NK-92 (cell line): ENCODE data around the gene GTF3C5.
"Not testable (repeated sequence)": the region's sequence is repeated elsewhere in the genome, so short reads cannot be mapped to it uniquely, and the experiment has no call there.

Source experiments
- DNase-seq: peaks from one replicate; lab custom pipeline; 2025; ENCODE audit not compliant: unreplicated experiment; lab: John Stamatoyannopoulos, UW

The GTF3C5 gene, protein sequence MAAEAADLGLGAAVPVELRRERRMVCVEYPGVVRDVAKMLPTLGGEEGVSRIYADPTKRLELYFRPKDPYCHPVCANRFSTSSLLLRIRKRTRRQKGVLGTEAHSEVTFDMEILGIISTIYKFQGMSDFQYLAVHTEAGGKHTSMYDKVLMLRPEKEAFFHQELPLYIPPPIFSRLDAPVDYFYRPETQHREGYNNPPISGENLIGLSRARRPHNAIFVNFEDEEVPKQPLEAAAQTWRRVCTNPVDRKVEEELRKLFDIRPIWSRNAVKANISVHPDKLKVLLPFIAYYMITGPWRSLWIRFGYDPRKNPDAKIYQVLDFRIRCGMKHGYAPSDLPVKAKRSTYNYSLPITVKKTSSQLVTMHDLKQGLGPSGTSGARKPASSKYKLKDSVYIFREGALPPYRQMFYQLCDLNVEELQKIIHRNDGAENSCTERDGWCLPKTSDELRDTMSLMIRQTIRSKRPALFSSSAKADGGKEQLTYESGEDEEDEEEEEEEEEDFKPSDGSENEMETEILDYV

DNA sequence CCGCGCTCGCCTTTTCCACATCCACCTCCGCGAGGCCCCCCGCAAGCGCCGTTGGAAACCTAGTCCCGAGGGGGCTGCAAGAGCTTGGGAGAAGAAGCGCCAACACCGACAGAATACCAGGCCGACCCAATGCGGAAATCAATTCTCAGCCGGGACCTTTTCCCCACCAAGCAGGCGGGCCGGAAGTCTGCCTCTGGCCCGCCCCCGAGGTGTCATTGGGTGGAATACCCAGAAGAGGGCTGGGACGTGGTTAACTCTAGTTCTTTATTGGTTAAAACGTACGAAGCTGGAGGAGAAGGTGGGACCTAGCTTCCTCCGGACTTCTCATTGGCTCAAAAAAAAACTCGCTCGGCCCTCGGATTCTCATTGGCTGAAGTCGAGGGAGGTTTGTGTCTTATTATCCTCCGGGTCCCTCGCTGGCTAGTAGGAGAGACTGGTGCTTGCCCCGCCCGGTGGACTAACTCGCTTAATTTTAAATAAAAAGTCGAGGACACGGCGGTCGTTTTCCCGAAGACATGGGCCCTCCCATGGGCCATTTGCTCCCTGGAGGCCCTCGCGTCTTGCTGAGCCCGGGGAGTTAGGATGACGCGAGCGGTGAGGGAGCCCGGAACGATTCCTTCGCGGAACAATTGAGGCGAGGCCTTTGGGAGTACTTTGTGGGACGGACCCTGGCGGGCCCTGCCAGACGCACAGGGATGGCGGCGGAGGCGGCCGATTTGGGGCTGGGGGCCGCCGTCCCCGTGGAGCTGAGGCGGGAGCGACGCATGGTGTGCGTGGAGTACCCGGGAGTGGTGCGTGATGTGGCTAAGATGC, at the start of gene GTF3C5:
Gene GTF3C5 (plus strand): TSS at position 681 of the 813 bp plus-strand sequence. CDS start 15 bp downstream, at position 696.
- DNase-seq: peak; percentile 57

DNA sequence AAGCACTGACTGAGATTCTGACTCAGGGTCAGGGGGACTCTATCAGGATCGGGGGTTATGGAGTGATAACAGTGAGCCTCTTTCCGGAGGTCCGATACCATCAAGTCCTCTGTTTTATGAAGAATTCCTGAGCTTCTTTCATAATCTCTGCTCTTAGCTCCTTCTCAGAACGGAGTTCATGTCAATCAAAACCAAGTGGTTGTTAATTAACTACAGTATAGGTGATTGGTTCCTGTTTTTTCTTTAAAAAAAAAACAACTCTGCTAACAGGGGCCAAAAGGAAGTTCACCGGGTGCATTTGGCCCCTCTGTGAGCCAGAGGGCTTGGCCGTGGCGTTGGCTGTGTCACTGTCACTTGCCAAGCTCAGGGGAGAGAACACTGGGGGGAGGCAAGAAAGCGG, 48.3 kb upstream of the GTF3C5 start:
- no peak for DNase-seq

DNA sequence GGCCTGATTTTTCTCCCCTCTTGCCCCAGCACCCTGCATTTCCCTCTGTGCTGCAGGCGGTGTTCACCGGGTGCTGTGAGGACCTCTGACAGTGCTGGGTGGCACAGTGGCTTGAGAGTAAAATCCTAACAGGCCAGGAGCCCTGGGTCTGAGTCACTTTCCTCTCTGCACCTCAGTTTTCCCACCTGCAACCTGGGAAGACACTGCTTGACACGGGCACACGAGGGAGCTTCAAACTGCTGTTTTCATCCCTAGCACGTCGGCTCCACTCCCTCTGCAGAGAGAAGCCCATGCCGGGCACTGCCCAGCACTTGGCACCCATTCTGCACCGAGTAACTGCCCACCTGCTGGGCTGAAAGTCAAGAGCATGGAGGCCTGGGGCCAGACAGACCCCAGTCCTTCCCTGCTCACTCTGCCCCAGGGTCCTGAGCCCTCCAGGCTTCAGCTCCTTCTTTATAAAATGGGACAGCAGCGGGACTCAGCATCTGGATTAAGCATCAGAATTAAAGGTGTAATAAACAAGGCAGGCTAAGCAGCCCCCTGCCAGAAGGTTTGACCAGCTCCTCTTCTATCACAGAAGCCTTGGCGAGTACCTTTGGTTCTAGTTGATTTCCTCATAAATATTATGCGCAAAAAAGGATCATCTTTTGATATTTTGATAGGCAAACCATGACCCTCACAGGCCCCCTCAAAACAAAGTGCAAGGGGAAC, 47.2 kb upstream of the GTF3C5 start:
- no peak for DNase-seq

DNA sequence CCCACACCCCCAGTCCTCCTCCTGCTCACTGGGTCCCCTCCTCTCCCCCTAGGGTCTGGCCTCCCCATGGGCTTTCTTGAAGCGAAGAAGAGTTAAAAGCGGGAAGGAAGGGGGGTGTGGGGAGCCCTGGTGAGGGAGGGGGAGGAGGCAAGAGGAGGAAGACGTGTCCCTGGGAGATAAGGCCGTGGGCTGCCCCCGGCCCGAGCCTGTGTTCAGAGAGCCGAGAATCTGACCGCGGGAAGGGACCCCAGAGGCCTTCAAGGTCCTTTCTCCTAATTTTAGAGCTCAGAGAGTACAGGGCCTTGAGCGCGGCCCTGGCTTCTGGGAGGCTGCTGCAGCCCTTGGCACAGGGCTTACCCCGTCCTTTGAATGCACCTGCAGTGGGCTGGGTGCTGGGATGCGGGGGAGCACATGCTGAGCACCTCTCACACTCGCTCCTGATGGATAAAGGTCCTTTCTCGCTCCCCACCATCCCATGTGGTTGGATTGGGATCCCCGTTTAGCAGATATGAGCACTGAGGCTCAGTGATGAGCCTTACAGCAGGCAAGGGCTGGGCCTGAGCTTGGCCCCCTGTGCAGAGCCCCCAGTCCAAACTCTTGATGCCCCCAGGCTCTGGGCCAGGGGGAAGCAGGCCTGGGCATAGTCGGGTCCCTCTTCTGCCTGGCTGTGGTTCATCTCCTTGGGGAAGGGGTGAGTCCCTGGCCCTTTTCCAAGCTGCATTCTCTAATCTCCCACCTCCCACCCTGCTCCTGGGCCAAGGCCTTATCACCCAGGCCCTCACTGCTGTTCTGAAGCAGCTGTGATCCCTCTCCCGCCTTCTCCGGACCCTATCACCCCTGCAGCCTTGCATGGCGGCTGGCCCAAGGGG, 46.4 kb upstream of the GTF3C5 start:
- no peak for DNase-seq

DNA sequence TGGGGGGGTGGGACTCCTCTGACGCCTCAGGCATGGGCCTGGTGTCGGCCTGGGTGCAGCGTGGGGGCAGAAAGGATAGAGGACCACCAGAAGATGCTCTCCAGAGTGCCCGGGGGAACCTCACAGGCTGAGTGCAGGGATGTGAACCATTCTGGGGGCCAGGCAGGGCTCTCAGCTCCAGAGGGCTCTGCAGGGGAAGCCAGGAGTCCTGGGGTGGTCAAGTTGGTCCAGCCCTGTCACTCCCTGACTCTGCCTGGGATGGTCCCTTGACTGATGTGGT, 45.8 kb upstream of the GTF3C5 start:
- DNase-seq: no peak

DNA sequence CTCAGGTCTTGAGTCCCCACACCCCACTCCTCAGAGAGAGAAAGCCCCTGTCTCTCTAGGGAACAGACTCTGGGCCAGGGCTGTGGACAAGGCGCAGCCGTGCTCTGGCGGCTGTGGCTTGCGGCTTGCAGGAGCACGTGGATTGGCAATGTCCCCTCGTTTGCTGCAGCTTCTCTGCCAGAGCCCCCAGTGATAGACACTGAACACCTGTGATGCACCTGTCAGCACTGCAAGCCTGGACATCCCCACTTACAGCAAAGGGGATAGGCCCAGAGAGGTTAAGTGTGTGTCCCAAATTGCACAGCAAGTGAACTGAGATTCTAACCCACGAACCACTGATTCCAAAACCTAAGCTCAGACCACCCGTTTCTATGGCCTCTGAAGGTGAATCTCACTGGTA, 45.3 kb upstream of the GTF3C5 start:
- DNase-seq: no peak

DNA sequence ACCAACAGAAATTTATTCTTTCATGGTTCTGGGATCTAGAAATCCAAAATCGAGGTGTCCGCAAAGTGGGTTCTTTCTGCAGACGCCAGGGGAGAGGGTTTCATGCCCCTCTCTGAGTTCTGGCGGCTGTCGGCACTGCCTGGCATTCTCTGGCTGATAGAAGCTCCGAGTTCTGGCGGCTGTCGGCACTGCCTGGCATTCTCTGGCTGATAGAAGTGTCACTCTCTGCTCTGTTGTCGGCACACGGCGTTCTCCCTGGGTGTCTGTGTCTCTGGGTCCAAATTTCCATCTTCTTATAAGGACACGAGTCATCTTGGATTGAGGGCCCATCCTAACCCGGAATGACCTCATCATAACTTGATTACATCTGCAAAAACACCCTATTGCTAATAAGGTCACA, 44.7 kb upstream of the GTF3C5 start:
- no peak for DNase-seq

DNA sequence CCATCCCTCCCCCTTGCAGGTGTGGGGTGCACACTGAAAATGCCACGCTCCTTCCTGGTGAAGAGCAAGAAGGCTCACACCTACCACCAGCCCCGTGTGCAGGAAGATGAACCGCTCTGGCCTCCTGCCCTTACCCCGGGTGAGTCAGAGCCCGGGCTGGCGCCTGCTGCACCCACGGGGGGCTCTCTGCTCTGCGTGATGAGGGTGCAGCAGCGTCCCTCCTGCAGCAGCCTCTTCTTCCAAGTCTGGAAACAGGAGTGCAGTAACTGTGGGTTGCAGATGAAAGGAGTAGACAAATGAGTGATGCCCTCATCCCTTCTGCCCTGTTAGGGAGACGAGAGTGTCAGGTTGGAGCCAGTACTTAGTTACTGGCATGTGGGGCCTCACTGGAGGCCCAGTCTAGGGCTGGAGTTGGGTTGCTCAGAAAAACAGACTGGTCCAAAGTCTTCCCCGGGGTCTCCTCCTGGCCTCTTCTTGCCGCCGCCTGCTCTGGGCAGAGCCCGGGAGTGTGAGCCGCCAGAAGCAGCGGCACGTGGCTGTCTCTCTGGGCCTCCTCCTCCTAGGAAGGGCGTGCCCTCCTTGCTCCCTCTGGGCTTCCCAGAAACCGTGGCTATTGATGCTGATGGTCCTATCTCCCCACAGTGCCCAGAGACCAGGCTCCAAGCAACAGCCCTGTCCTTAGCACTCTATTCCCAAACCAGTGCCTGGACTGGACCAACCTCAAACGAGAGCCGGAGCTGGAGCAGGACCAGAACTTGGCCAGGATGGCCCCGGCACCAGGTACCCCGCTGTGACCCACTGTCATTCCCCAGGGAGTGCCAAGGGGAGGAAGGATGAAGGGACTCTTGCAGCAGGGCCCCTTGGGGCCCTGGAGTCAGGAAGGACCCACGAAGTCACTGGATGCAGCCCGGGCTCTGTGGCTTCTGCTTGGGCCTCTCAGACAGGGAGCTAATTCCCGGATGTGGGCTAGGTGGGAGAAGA, 43.9 kb upstream of the GTF3C5 start:
- no peak for DNase-seq

DNA sequence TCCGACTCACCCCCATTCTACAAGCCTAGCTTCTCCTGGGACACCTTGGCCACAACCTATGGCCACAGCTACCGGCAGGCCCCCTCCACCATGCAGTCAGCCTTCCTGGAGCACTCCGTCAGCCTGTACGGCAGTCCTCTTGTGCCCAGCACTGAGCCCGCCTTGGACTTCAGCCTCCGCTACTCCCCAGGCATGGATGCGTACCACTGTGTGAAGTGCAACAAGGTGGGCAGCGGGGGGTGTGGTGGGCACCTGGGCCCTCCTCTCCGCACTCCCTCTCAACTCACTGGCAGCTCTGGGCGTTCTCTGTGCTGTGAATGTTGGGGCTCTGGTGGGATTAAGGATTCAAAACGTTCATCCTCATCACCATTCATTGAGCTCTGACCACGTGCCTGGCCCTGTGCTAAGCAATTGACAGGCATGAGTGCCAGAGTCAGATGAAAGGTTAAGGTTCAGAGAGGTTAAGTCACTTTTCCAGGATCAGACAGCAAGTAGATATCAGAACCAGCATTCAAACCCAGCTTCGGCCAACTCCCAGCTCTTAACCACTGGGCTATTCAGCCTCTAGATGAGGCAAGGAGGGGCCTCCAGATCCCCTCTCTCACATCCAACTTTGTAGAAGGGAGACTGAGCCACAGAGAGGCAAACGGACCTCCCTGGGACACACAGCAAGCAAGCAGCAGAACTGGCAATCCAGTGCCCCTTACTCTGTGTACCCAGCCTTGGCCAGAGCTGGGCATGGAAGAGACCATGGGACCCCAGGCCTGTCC, 42.4 kb upstream of the GTF3C5 start:
- no peak for DNase-seq

DNA sequence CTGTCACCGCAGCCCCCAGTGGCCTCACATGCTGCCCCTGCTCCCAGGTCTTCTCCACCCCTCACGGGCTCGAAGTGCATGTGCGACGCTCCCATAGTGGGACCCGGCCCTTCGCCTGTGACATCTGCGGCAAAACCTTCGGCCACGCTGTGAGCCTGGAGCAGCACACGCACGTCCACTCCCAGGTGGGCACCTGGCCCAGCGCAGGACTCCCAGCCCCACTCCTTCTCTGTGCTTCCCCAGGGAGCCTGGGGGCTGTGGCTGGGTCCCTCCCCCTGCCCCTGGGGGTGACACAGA, 41.8 kb upstream of the GTF3C5 start:
- no peak for DNase-seq

DNA sequence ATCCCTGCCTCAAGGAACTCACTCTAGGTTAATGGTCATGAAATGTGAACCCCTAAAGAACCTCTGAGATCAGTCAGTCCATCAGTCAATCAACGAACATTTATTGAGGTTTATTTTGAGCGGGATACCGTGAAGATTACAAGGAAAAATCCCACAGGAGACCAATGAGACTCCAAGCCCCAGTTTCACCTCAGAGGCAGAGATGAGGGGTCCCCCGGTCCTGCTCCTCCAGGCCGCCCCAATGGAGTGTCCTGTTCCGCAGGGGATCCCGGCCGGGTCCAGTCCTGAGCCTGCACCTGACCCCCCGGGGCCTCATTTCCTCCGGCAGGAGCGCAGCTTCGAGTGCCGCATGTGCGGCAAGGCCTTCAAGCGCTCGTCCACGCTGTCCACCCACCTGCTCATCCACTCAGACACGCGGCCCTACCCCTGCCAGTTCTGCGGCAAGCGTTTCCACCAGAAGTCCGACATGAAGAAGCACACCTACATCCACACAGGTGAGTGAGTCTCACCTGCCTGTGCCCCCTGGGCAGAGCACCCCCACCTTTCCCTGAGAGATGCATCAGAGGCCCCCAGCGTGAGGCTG, 41.3 kb upstream of the GTF3C5 start:
- no peak for DNase-seq

DNA sequence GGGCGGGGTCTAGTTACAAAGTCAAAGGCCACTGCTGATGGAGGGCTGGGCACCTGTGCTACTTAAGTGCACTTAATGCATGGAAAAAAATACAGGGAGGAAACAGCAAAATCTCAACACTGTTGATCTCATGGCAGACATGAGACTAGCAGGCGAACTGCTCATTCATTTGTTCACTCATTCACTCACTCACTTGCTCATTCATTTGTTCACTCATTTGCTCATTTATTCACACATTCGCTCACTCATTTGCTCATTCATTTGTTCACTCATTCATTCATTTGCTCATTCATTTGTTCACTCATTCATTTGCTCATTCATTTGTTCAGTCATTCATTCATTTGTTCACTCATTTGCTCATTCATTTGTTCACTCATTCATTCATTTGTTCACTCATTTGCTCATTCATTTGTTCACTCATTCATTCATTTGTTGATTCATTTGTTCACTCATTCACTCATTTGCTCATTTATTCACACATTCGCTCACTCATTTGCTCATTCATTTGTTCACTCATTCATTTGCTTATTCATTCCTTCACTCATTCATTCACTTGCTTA, 40.7 kb upstream of the GTF3C5 start:
- DNase-seq: not testable (repeated sequence)

DNA sequence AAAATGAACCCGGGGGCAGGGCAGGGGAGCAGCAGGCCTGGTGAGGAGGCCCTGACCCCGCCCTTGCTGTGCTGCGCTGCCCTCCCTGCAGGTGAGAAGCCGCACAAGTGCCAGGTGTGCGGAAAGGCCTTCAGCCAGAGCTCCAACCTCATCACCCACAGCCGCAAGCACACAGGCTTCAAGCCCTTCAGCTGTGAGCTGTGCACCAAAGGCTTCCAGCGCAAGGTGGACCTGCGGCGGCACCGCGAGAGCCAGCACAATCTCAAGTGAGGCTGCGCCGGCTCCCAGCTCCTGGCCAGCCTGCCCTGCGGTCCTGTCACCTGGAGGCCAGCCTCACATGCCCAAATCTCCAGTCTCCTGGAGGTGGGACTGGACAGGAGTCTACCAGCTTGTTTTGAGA, 40.0 kb upstream of the GTF3C5 start:
- no peak for DNase-seq

DNA sequence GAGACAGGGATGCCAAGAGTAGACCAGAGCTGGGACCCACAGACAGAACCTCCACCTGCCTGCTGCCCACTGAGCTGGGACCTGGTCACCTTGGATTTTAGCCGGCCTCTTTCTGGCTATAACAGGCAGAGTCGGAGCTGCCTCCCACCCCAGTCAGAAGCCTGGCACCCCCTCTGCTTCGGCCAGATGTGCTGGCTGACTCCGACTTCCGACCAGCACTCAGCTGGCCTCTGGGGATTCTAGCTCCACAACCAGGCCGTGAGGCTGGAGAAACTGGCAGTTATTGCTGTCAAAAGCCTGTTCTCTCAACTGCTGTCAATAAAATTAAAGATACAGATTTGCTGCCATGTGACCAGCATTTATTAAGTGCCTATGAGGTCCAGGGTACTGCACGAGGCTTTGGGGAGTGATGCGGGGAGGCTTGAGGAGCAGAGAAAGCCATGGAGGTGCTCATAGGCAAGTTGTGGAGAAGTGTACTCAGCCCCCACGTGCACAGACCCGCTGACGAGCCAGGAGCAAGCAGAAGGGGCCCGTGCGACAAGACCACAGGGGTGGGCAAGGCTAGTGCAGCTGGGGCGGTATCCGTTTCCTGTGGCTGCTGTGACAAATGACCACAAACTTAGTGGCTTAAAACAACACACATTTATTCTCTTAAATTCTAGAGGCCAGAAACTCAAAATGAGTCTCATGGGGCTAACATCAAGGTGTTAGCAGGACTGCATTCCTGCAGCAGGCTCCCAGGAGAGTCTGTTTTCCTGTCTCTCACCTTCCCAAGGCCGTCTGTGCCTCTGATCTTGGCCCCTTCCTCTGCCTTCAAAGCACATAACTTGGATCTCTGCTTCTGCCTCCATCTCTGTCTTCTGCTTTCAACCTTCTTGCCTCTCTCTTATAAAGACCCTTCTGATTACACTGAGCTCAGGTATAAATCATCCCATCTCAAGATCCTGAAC, 39.2 kb upstream of the GTF3C5 start:
- DNase-seq: no peak

DNA sequence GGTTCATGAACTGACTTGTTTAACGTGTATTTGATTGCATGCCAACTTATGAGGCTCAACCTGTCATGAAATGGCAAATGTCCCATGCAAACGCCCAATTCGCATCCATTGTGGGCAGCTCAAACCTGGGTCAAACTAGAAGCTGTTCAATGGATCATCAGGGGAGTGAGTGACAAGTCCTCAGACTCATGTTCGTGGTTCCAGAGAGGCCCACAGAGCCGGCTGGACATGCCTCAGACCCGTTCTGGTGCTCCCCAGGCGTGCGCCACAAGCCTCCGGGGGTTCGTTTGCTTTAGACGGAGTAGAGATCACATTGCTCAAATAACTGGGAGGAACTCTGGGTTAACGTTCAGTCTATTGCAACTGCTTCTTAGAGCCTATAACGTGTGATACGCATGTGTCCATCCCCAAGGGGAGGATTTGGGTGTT, 37.3 kb upstream of the GTF3C5 start:
- no peak for DNase-seq

DNA sequence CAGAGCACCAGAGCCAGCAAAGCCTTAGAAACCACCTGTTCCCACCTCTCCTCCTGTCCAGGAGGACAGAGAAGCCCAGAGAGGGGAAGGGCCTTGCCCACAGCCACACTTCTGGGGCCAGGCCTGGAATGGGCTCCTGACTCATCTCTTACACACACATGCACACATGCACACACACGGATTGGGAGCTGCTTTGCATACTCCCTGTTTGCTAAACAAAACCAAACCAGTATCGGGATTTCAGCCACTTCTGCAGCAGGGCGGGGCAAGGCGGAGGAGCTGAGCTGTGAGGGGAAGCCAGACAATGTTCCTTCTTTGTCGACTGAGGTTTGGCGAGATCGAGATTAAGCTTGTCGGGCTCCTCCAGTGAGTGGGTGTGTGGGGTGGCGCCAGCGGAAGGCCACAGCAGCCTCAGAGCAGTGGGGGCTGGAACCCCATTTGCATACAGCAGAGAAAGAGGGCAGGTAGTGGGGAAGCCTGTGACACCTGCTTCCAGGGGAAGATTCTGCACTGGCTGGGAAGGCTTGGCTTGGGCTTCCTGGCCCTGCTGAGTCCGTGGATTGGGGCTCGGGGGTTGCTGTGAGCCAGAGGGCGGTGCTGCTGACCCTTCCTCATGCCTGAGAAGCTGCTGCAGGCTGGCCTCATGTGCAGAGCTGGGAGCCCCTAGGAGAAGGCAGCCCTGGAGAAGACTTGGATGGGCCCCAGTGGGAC, 36.2 kb upstream of the GTF3C5 start:
- DNase-seq: no peak

DNA sequence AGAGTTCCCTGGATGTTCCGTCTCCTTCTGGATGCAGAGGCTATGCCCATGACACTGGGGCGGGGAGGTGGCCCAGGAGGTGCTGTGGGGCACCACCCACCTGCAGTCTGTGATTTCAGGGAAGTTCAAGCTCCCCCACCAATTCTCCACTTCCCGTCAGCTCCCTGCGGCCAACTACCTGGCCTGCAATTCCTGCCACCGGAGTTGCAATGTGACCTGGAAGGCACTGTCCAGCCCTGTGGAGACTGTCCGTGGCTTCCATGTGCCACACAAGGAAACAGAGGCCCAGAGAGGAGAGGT, 35.7 kb upstream of the GTF3C5 start:
- no peak for DNase-seq
